Body of pancreas (tissue), 4 donors: Measurements from ENCODE around the gene COL4A2.

ENCODE experiments used
- POLR2A ChIP-seq, 3 donors: fragments of 450-650 bp; IDR thresholded peaks; one replicate each; pipeline ENCODE4 v1.6.1; 2016; ENCODE audit warnings: antibody characterized with exemption in 3 of 3, mild to moderate bottlenecking in 2 of 3
- TF ChIP-seq, protein P1 (sequence below), 7 experiments: fragments of 450-650 bp in 4 of 7; fragments of 200-600 bp in 3 of 7; sonication (generic) in 3 of 7; IDR thresholded peaks; one replicate each; pipeline ENCODE4 v1.5.1; 2016 to 2019; ENCODE audit warnings: antibody characterized with exemption in 7 of 7

DNA sequence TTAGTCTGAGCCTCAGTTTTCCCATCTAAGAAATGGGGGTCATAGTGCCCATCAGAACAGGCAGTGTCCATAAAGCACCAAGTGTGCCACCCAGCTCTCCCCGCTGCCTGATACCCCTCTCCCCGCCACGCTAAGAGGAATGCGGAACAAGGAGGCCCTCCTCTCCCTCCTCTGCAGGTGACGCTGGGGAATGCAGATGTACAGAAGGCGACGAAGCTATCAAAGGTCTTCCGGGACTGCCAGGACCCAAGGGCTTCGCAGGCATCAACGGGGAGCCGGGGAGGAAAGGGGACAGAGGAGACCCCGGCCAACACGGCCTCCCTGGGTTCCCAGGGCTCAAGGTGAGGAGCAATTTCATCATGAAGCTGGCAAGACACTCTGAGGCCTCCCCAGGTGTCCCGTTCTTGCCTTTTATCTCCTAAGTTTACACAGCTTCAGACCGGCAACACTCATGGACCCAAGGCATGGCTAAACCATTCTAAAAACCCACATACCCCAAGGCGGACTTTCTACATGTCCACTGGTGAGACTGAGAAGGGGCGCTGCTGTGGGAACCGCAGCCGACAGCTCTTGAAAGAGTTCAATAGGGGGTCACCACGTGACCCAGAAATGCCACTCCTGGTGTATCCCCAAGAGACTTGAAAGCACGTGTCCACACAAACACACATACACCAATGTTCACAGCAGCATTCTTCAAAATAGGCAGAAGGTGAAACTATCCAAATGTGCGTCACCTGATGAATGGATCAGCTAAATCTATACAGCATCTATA lies 151.7 kb downstream of the COL4A2 start:
- TF ChIP-seq, protein P1, sequence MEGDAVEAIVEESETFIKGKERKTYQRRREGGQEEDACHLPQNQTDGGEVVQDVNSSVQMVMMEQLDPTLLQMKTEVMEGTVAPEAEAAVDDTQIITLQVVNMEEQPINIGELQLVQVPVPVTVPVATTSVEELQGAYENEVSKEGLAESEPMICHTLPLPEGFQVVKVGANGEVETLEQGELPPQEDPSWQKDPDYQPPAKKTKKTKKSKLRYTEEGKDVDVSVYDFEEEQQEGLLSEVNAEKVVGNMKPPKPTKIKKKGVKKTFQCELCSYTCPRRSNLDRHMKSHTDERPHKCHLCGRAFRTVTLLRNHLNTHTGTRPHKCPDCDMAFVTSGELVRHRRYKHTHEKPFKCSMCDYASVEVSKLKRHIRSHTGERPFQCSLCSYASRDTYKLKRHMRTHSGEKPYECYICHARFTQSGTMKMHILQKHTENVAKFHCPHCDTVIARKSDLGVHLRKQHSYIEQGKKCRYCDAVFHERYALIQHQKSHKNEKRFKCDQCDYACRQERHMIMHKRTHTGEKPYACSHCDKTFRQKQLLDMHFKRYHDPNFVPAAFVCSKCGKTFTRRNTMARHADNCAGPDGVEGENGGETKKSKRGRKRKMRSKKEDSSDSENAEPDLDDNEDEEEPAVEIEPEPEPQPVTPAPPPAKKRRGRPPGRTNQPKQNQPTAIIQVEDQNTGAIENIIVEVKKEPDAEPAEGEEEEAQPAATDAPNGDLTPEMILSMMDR (IDR thresholded peaks at IDR 0.05), result no peak
- TF ChIP-seq POLR2A (IDR thresholded peaks at IDR 0.05), result no peak
